GM18868 (cell line): ENCODE data around the gene MBD3L5.
"Not testable (repeated sequence)": the region's sequence is repeated elsewhere in the genome, so short reads cannot be mapped to it uniquely, and the experiment has no call there.

Experiments
- ATAC-seq: cut with Tn5 transposase; IDR thresholded peaks from one replicate; pipeline ENCODE4 v1.9.1; 2021; ENCODE audit warnings: mild to moderate bottlenecking, moderate library complexity; ENCODE audit not compliant: unreplicated experiment

The MBD3L5 gene

GRCh38 chr19:7051421-7051820 is 21.0 kb downstream of the MBD3L5 start:
- not testable (repeated sequence) for ATAC-seq

DNA sequence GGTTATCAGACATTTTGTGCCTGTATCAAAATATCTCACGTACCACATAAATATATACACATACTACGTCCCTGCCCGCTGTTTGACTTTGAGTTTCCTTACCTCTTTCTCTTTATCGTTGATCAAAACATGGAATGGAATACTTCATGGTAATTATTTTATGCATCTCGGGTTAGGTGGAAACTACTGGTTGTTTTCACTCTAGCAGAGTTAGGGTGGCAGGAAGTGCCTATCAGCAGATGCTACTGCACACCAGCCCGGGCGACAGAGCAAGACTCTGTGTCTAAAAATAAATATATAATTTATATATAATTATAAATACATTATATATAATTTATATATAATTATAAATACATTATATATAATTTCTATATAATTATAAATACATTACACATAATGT is 22.5 kb downstream of the MBD3L5 start:
- ATAC-seq, result not testable (repeated sequence)

DNA sequence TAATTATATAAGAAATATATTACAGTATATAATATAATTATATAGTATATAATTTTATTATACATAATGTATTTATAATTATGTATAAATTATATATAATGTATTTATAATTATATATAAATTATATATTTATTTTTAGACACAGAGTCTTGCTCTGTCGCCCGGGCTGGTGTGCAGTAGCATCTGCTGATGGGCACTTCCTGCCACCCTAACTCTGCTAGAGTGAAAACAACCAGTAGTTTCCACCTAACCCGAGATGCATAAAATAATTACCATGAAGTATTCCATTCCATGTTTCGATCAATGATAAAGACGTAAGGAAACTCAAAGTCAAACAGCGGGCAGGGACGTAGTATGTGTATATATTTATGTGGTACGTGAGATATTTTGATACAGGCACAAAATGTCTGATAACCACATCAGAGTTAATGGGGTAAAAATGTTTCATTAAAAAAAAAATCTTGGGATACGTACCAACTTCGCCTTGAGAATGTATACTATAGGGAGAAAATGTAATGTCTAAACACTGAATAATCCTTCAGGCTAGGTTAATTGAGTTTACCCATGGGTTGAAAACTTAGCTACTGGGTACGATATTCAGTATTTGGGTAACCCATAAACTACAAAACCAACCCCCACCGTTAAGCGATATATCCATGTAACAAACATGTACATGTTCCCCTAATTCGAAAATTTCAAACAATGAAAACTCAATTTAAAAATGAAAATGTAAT is 24.4 kb downstream of the MBD3L5 start:
- ATAC-seq, result not testable (repeated sequence)

DNA sequence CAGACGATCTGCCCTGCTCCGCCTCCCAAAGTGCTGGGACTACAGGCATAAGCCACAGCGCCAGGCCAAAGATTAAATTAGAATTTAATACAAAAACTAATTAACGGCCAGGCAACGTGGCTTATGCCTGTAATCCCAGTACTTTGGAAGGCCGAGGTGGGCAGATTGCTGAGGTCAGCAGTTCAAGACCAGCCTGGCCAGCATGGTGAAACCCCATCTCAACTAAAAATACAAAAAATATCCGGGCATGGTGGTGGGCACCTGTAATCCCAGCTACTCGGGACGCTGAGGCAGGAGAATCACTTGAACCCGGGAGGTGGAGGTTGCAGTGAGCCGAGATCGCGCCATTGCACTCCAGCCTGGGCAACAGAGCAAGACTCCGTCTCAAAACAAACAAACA is 25.3 kb downstream of the MBD3L5 start:
- not testable (repeated sequence) for ATAC-seq

GRCh38 chr19:7056371-7056770 is 26.0 kb downstream of the MBD3L5 start:
- ATAC-seq, result not testable (repeated sequence)

DNA sequence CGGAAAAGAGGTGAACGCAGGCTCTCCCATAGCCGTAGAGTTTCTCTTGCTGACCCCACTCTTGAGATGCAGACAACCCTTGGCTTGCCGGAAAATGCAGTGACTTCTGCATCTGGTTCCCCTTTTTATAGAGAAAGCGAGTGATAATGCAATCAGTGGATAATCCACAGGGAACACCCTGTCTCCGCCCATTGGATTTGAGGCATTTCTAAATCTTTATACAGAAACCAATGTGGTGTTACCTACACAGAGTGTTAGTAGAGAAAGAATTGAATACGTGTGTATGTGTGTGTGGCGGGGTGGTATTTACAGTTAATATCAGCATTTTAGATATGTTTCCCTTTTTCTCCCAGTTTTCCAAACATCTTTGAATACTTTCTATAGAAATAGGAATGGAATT is 28.2 kb downstream of the MBD3L5 start, which contains the start of gene MBD3L3:
Gene MBD3L3, minus strand, starts transcription at position 101 of the 400 bp plus-strand sequence. Its CDS starts 71 bp downstream, at position 30.
- not testable (repeated sequence) for ATAC-seq

GRCh38 chr19:7059977-7060376 is 29.6 kb downstream of the MBD3L5 start:
- not testable (repeated sequence) for ATAC-seq

GRCh38 chr19:7063339-7063738 is 33.0 kb downstream of the MBD3L5 start:
- no peak for ATAC-seq

DNA sequence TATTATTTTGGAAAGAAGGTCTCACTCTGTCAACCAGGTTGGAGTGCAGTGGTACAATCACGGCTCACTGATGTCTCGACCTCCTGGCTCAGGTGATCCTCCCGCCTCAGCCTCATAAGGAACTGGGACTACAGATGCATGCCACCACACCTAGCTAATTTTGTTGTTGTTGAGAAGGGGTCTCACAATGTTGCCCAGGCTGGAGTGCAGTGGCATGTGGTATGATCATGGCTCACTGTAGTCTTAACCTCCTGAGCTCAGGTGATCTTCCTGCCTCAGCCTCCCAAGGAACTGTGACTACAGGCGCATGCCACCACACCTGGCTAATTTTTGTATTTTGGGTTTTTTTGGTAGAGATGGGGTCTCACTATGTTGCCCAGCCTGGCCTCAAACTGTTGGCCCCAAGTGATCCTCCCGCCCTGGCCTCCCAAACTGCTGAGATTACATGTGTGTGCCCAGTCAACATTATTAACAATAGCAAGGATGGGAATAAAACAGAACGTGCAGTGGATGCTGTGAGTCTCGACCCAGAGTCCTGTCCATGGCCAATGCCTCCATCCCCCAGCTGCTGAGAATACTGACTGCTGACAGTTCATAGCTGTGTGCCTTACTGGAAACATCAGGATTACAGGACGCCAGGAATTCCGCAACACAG is 33.5 kb downstream of the MBD3L5 start:
- ATAC-seq, result no peak

- ATAC-seq, result not testable (repeated sequence)
Measured at GRCh38 chr19:7067122-7067521, 36.7 kb downstream of the MBD3L5 start.

DNA sequence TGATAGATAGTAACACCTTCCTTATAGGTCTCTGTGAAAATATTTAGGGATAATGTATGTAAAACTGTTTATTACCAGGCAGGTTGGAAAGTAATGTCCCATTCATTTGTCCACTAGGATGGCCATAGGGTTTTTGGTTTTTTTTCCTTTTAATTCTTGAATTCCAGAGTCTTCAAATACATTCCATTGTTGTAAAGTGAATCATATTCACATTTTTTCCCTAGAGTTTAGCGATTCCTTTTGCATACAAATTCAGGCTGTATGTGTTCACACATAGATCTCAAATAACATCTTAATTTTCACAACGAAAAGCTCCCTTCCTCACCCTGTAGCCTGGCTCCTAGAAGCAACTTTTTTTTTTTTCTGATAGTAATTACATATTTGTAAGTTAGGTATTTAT is 37.3 kb downstream of the MBD3L5 start:
- ATAC-seq, result no peak

DNA sequence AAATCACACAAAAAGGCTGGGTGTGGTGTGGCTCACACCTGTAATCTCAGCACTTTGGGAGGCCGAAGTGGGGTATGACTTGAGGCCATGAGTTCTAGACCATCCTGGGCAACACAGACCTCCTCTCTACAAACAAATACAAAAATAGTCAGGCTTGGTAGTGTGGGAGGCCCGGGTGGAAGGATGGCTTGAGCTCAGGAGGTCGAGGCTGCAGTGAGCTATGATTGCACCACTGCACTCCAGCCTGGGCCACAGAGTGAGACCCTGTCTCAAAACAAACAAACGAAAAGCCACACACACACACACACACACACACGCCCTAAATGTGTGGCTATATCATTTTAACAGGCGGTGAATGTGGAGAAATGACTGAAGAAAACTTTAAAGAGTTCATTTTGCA is 38.2 kb downstream of the MBD3L5 start:
- no peak for ATAC-seq

GRCh38 chr19:7069042-7069903 is 38.9 kb downstream of the MBD3L5 start, which contains the start of gene ZNF557:
ZNF557 (plus strand) TSS chr19:7069703; CDS start chr19:7075075, 5,372 bp downstream.
- ATAC-seq, result peak; percentile 92

GRCh38 chr19:7069904-7070226 is 39.5 kb downstream of the MBD3L5 start:
- ATAC-seq, result no peak

GRCh38 chr19:7072541-7072940 is 42.2 kb downstream of the MBD3L5 start:
- ATAC-seq, result no peak

GRCh38 chr19:7074705-7075282 is 44.4 kb downstream of the MBD3L5 start:
- ATAC-seq, result no peak

DNA sequence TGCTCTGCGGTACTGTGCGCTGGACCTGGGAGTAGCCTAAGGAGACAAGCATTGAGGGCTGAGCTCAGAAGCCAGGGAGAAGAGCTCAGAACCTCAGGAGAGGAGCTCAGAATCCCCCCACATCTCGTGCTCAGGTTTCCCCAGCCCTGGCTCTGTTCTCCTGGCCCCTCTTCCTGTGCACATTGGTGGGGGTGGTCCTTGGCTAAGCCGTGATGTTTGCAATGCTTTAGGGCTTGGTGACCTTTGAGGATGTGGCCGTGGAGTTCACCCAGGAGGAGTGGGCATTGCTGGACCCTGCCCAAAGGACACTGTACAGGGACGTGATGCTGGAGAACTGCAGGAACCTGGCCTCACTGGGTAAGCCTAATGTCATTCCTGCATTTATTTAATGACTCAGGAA is 45.8 kb downstream of the MBD3L5 start:
- ATAC-seq, result no peak

DNA sequence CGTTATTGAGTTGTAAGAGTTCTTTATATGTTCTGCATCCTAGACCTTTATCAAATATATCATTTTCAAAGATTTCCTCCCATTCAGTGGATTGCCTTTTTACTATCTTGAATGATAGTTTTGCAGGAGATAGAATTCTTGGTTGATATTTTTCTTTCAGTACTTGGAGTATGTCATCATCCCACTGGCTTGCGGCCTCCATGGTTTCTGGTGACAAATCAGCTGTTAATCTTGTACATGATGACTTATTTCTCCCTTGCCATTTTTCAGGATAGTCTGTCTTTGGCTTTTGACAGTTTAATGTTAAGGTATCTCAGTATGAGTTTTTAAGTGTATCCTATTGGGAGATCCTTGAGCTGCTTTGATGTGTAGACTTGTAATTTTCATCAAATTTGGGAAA is 47.6 kb downstream of the MBD3L5 start:
- no peak for ATAC-seq
